ENCODE measurements around the gene MOGAT1. TPM values are rescaled to one million over a fixed set of nuclear protein-coding genes. Genes with fewer than 3 reads are reported as not detected.

MOGAT1 gene
- total and polyA plus RNA-seq, 2 of the 8 experiments (the other 6 are each of a cell fraction or from before 2014, with no cell fraction given), result 0.11 to 0.67 TPM

DNA sequence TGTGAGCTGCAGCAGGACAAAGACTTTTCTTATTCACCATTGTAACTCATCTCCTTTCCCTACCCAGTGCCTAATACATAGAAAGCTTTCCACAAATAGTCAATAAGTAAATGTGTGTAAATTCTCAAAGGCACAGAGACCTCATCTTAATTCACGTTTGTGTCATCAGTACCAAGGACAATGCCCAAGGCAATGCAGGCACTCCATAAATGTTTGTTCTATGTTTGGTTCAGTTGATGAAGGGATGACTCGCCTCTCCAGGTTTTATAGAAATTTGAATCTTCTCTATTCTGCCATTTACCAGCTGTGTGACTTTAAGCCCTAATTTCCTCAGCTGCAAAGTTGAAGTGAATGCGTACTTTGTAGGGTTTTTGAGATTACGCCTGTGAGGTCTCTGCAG is 2.1 kb upstream of the MOGAT1 start (continued):
- TF ChIP-seq HDAC6 (IDR thresholded peaks at IDR 0.05; ENCODE audit: low read depth, low read length), result no peak
- no peak for TF ChIP-seq TEAD4 (IDR thresholded peaks at IDR 0.05; ENCODE audit: low read depth, low read length)
